CD4-positive, alpha-beta memory T cell (primary cell): ENCODE results near the gene DERL3. TPM values are rescaled to one million over a fixed set of nuclear protein-coding genes. Genes with fewer than 3 reads are reported as not detected.
A peak's percentile ranks its signal among the peaks of the same experiment; 100 is the strongest.

ENCODE experiments used
- CTCF ChIA-PET: fragments of 350-600 bp; sonication (Branson Sonifier 250); formaldehyde crosslinking; loops from one replicate; lab custom pipeline; 2021; ENCODE audit warnings: inconsistent platforms; ENCODE audit not compliant: partially characterized antibody; lab: Charles Lee
- POLR2A ChIA-PET: fragments of 350-600 bp; sonication (Branson Sonifier 250); formaldehyde crosslinking; loops from one replicate; lab custom pipeline; 2021; ENCODE audit not compliant: partially characterized antibody; lab: Charles Lee
- DNase-seq, 5 donors: peaks; one replicate each; pipeline versions ENCODE4 v3.0.0 to v3.0.0-alpha.2; 2020 to 2022; ENCODE audit warnings: mixed read lengths in 1 of 5
- H3K27ac ChIP-seq: one replicate; pipeline ENCODE4 v1.7.0; 2013; ENCODE audit warnings: low read depth, low read length
- H3K27me3 ChIP-seq: 2 replicates; pipeline ENCODE4 v1.7.0; 2013; ENCODE audit warnings: mild to moderate bottlenecking, low read length, moderate library complexity; ENCODE audit not compliant: insufficient read depth
- H3K36me3 ChIP-seq: 2 replicates; pipeline ENCODE4 v1.7.0; 2013; ENCODE audit warnings: mild to moderate bottlenecking, low read length, moderate library complexity; ENCODE audit not compliant: insufficient read depth
- H3K4me1 ChIP-seq: 2 replicates; pipeline ENCODE4 v1.7.0; 2013; ENCODE audit warnings: mild to moderate bottlenecking, low read length, moderate library complexity; ENCODE audit not compliant: insufficient read depth
- H3K4me3 ChIP-seq, 2 donors: one replicate each; pipeline ENCODE4 v1.7.0; 2013; ENCODE audit warnings: low read length in 2 of 2, mild to moderate bottlenecking in 1 of 2
- H3K9me3 ChIP-seq, 2 donors: one replicate each; pipeline ENCODE4 v1.7.0; 2013; ENCODE audit warnings: low read length in 2 of 2, control low read depth in 1 of 2; ENCODE audit not compliant: control insufficient read depth in 1 of 2
- H3K27ac Mint-ChIP-seq, 7 donors: one replicate each; pipeline ENCODE4 v1.8.0; 2020 to 2021; ENCODE audit warnings: mixed read lengths in 7 of 7, mild to moderate bottlenecking in 6 of 7, inconsistent platforms in 3 of 7, moderate library complexity in 3 of 7
- H3K27me3 Mint-ChIP-seq, 2 donors: one replicate each; pipeline ENCODE4 v1.8.0; 2020 to 2021; ENCODE audit warnings: mixed read lengths in 2 of 2
- H3K36me3 Mint-ChIP-seq, 2 donors: one replicate each; pipeline ENCODE4 v1.8.0; 2020 to 2021; ENCODE audit warnings: mixed read lengths in 2 of 2, inconsistent platforms in 1 of 2, mild to moderate bottlenecking in 1 of 2
- H3K4me1 Mint-ChIP-seq, 4 donors: one replicate each; pipeline ENCODE4 v1.8.0; 2020 to 2021; ENCODE audit warnings: mixed read lengths in 4 of 4, mild to moderate bottlenecking in 1 of 4
- H3K4me3 Mint-ChIP-seq, 8 donors: one replicate each; pipeline ENCODE4 v1.8.0; 2020 to 2021; ENCODE audit warnings: mixed read lengths in 8 of 8, mild to moderate bottlenecking in 7 of 8, moderate library complexity in 6 of 8, inconsistent platforms in 3 of 8
- H3K9me3 Mint-ChIP-seq, 8 donors: one replicate each; pipeline ENCODE4 v1.8.0; 2020 to 2021; ENCODE audit warnings: mixed read lengths in 8 of 8, mild to moderate bottlenecking in 5 of 8, inconsistent platforms in 3 of 8, moderate library complexity in 1 of 8
- intact Hi-C: fragments of 100-400 bp; cut with micrococcal nuclease; formaldehyde crosslinking; loops from one replicate; pipeline ENCODE4 v1.15.1; 2023
- polyA plus RNA-seq, 2 donors: library from polyadenylated mRNA; unstranded; fragments of 300-500 nt; fragmentation: Illumina TruSeq; gene quantifications; one replicate each; pipeline ENCODE4 v1.2.3, GENCODE V29; 2021
- total RNA-seq, 2 experiments: library from RNA; stranded (reverse); gene quantifications; one replicate each; pipeline ENCODE4 v1.2.3, GENCODE V29; 2021

The DERL3 gene
- total and polyA plus RNA-seq, 4 experiments from 2014 or later, result 0.25 to 2.9 (median 1.7) TPM

DNA sequence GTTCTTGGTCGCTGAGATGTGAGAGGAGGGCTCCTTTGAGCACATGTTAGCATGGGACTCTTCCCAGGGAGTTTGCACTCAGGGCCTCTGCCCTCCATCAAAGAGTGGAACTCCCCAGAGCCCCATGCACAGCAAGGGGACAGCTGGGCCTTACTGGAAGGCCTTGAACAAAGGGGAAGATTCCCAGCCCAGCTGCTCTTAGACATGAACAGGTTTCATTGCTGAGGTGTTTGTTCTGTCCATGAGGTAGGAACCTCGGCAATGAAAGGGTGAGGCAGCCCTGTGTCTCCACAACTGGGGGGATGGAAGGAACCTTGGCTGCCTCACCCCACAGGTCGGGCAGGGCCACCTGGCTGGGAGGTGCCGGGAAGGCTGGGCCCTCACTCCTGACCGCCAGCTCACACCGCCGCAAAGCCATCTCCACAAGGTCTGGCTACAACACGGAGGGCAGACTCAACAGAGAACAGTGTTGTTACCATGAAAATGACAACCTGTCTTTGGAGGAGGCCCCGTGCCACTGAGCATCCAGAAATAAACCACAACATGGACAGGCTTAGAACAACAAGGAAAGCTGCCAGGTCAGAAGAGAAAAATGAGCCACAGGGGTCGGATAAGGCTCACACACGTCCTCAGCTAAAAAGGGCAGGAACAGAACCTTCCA is 3.2 kb downstream of the DERL3 start:
- Histone ChIP-seq H3K4me1 (peaks cover 14% of the 10 kb centered on the region), H3K4me3 (no peak overlapping the region), H3K9me3 (no peaks in the 10 kb centered on the region), H3K27me3 (no peaks in the 10 kb centered on the region), H3K27ac (no peak overlapping the region), H3K36me3 (peaks cover 10% of the 10 kb centered on the region)
- H3K27me3 Mint-ChIP-seq, result no peaks in the 10 kb centered on the region
- ChIA-PET CTCF (interaction anchor here (1.3 to 1.8 kb wide), 2 partner anchors 14 to 22 kb away, joined by 4 to 8 read pairs; partner anchors contain the start of gene SLC2A11), POLR2A (interaction anchor here (1.2 kb wide), 1 partner anchor 22 kb away, joined by 6 read pairs; the partner anchor contains the start of gene SLC2A11)
- DNase-seq, result no peak
- peaks cover 14 to 30% (median 20%) of the 10 kb centered on the region in 4 donors for H3K4me1 Mint-ChIP-seq
- peaks cover 0 to 3% (median 0%) of the 10 kb centered on the region in 8 donors for H3K9me3 Mint-ChIP-seq
- intact Hi-C loops, result loop anchor here (5.0 to 10.0 kb wide), 2 partner anchors 118 to 141 kb away; partner anchors contain the start of gene RGL4
- peak overlapping the region in 1 of 8 donors; percentile 35 for H3K4me3 Mint-ChIP-seq
- H3K27ac Mint-ChIP-seq, result peak overlapping the region in 5 of 7 donors; percentile 10 to 83 (median 70)
- H3K36me3 Mint-ChIP-seq, result peaks cover 0 to 18% of the 10 kb centered on the region in 2 donors

- Histone ChIP-seq H3K27ac (no peak overlapping the region), H3K36me3 (peaks cover 10% of the 10 kb centered on the region), H3K4me3 (no peak overlapping the region), H3K4me1 (peaks cover 14% of the 10 kb centered on the region), H3K9me3 (no peaks in the 10 kb centered on the region), H3K27me3 (no peaks in the 10 kb centered on the region)
- POLR2A ChIA-PET, result no interaction called here
- intact Hi-C loops, result loop anchor here (5.0 to 10.0 kb wide), 2 partner anchors 118 to 140 kb away; partner anchors contain the start of gene RGL4
- H3K4me1 Mint-ChIP-seq, result peaks cover 15 to 29% (median 24%) of the 10 kb centered on the region in 4 donors
- peak overlapping the region in 4 of 7 donors; percentile 10 to 83 (median 52) for H3K27ac Mint-ChIP-seq
- no peak for DNase-seq
- peaks cover 0 to 3% (median 0%) of the 10 kb centered on the region in 8 donors for H3K9me3 Mint-ChIP-seq
- CTCF ChIA-PET, result interaction anchor here (1.0 to 1.8 kb wide), 3 partner anchors 9 to 22 kb away, joined by 3 to 8 read pairs (median 4); partner anchors contain the start of gene SLC2A11
- H3K36me3 Mint-ChIP-seq, result peaks cover 4 to 23% of the 10 kb centered on the region in 2 donors
- no peaks in the 10 kb centered on the region for H3K27me3 Mint-ChIP-seq
- H3K4me3 Mint-ChIP-seq, result no peak overlapping the region
These were observed 3.9 kb downstream of the DERL3 start for GRCh38 chr22:23834793-23835483.

- Histone ChIP-seq H3K4me1 (peaks cover 9% of the 10 kb centered on the region), H3K4me3 (no peak overlapping the region), H3K27ac (no peak overlapping the region), H3K27me3 (no peaks in the 10 kb centered on the region), H3K36me3 (peaks cover 10% of the 10 kb centered on the region), H3K9me3 (no peaks in the 10 kb centered on the region)
- Mint-ChIP-seq H3K36me3 (peaks cover 10 to 28% of the 10 kb centered on the region in 2 donors), H3K9me3 (peaks cover 0 to 3% (median 0%) of the 10 kb centered on the region in 8 donors), H3K4me3 (no peak overlapping the region), H3K27ac (no peak overlapping the region), H3K27me3 (no peaks in the 10 kb centered on the region), H3K4me1 (peaks cover 16 to 27% (median 20%) of the 10 kb centered on the region in 4 donors)
- intact Hi-C loops, result loop anchor here (10.0 kb wide), 1 partner anchor 140 kb away; the partner anchor contains the start of gene RGL4
- ChIA-PET POLR2A (no interaction called here), CTCF (interaction anchor here (1.0 to 1.8 kb wide), 3 partner anchors 8 to 23 kb away, joined by 3 to 8 read pairs (median 4); partner anchors contain the start of gene SLC2A11)
- DNase-seq, result no peak
These were observed 4.4 kb downstream of the DERL3 start for GRCh38 chr22:23834406-23834792.

GRCh38 chr22:23833911-23834317 is 4.9 kb downstream of the DERL3 start:
- intact Hi-C loops, result loop anchor here (10.0 kb wide), 1 partner anchor 139 kb away; the partner anchor contains the start of gene RGL4
- Histone ChIP-seq H3K4me1 (peaks cover 7% of the 10 kb centered on the region), H3K9me3 (no peaks in the 10 kb centered on the region), H3K36me3 (peaks cover 10% of the 10 kb centered on the region), H3K4me3 (no peak overlapping the region), H3K27ac (no peak overlapping the region), H3K27me3 (no peaks in the 10 kb centered on the region)
- Mint-ChIP-seq H3K27ac (no peak overlapping the region), H3K4me1 (peaks cover 11 to 24% (median 17%) of the 10 kb centered on the region in 4 donors), H3K4me3 (no peak overlapping the region), H3K9me3 (peaks cover 0 to under 1% (median 0%) of the 10 kb centered on the region in 8 donors), H3K27me3 (no peaks in the 10 kb centered on the region), H3K36me3 (peaks cover 14 to 33% of the 10 kb centered on the region in 2 donors)
- ChIA-PET POLR2A (no interaction called here), CTCF (interaction anchor here (1.0 to 1.8 kb wide), 2 partner anchors 8 to 16 kb away, joined by 3 to 8 read pairs; no protein-coding TSS in a partner anchor)
- no peak for DNase-seq

- Histone ChIP-seq H3K4me3 (no peak overlapping the region), H3K27ac (no peak overlapping the region), H3K36me3 (peaks cover 10% of the 10 kb centered on the region), H3K4me1 (peaks cover 5% of the 10 kb centered on the region), H3K9me3 (no peaks in the 10 kb centered on the region), H3K27me3 (no peaks in the 10 kb centered on the region)
- Mint-ChIP-seq H3K4me1 (peaks cover 7 to 17% (median 13%) of the 10 kb centered on the region in 4 donors), H3K9me3 (no peaks in the 10 kb centered on the region), H3K4me3 (no peak overlapping the region), H3K36me3 (peaks cover 18 to 36% of the 10 kb centered on the region in 2 donors), H3K27ac (no peak overlapping the region), H3K27me3 (no peaks in the 10 kb centered on the region)
- DNase-seq, result no peak
- ChIA-PET POLR2A (no interaction called here), CTCF (no interaction called here)
- intact Hi-C loops, result loop anchor here (10.0 kb wide), 1 partner anchor 138 kb away; the partner anchor contains the start of gene RGL4
These were observed 5.6 kb downstream of the DERL3 start for GRCh38 chr22:23833017-23833751.

DNA sequence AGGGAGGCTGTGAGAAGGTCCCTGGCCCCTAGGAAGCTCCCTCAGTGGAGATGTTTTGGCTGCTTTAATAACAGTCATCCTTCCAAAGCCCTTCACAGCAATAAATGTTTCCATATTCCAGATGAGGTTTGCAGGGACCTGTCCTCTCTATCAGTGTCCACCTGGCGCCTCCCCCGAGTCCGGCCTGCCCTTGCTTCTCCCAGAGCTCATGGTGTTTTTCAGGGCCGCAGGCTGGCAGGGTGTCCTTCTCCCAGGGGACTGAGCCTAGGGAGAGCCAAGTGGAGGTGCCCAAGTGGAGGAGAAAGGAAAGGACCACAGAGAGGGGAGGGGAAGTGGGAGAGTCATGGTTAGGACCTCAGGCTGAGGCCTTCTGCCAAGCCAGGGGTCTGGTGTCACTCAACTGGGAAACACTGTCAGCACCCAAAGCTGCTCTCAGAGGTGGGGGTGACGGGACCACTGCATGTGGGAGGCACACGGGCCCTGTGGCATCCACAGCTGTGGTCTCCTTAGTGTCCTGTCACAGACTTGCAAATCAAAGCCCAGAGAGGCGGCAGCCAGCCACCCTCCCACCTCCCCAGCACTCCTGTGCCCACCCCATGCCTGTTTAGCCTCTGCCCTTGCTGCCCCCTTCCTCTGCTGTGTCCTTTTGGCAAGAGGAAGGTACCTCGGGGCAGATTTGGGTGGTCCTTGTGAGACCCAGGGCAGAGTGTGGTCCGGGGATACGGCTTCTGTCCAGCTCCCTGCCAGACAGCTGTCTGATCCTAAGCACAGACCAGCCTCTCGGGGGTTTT is 6.4 kb downstream of the DERL3 start:
- H3K4me1 ChIP-seq, result no peaks in the 10 kb centered on the region
- ChIA-PET POLR2A (no interaction called here), CTCF (interaction anchor here (1.2 to 1.3 kb wide), 2 partner anchors 17 to 18 kb away, joined by 3 read pairs; no protein-coding TSS in a partner anchor)
- Mint-ChIP-seq H3K27me3 (no peaks in the 10 kb centered on the region), H3K4me3 (no peak overlapping the region), H3K27ac (peak overlapping the region in 1 of 7 donors; percentile 73), H3K36me3 (peaks cover 19 to 37% of the 10 kb centered on the region in 2 donors), H3K4me1 (peaks cover 3 to 11% (median 7%) of the 10 kb centered on the region in 4 donors), H3K9me3 (no peaks in the 10 kb centered on the region)
- intact Hi-C loops, result loop anchor here (10.0 kb wide), 1 partner anchor 138 kb away; the partner anchor contains the start of gene RGL4
- no peak overlapping the region for H3K27ac ChIP-seq
- no peak for DNase-seq
- peaks cover 14% of the 10 kb centered on the region for H3K36me3 ChIP-seq
- no peaks in the 10 kb centered on the region for H3K9me3 ChIP-seq
- H3K4me3 ChIP-seq, result no peak overlapping the region
- H3K27me3 ChIP-seq, result no peaks in the 10 kb centered on the region
